NK-92 (cell line): ENCODE data around the gene TPRX1.
"Not testable (repeated sequence)": the region's sequence is repeated elsewhere in the genome, so short reads cannot be mapped to it uniquely, and the experiment has no call there.

Experiments used
- DNase-seq: peaks from one replicate; lab custom pipeline; 2025; ENCODE audit not compliant: unreplicated experiment; lab: John Stamatoyannopoulos, UW

TPRX1 gene

GRCh38 chr19:47803148-47803547 lies 1.2 kb downstream of the TPRX1 start:
- not testable (repeated sequence) for DNase-seq

GRCh38 chr19:47802521-47803043 lies 1.8 kb downstream of the TPRX1 start:
- DNase-seq, result no peak

GRCh38 chr19:47801270-47801669 lies 3.1 kb downstream of the TPRX1 start:
- DNase-seq, result no peak

GRCh38 chr19:47798904-47799266 lies 5.5 kb downstream of the TPRX1 start:
- no peak for DNase-seq

GRCh38 chr19:47797996-47798903 lies 6.1 kb downstream of the TPRX1 start:
- DNase-seq, result no peak

- no peak for DNase-seq
These were observed 7.6 kb downstream of the TPRX1 start for GRCh38 chr19:47796785-47797184.

- DNase-seq, result no peak
These were observed 9.8 kb downstream of the TPRX1 start for GRCh38 chr19:47794526-47794925.

GRCh38 chr19:47792616-47793015 lies 11.7 kb downstream of the TPRX1 start:
- no peak for DNase-seq

GRCh38 chr19:47790398-47790814 lies 13.9 kb downstream of the TPRX1 start:
- DNase-seq, result no peak

GRCh38 chr19:47789811-47790210 lies 14.5 kb downstream of the TPRX1 start:
- not testable (repeated sequence) for DNase-seq

GRCh38 chr19:47787307-47787706 lies 17.0 kb downstream of the TPRX1 start:
- not testable (repeated sequence) for DNase-seq

- no peak for DNase-seq
These were observed 17.8 kb downstream of the TPRX1 start for GRCh38 chr19:47786566-47786965.

GRCh38 chr19:47781590-47782262 lies 22.6 kb downstream of the TPRX1 start:
- no peak for DNase-seq

GRCh38 chr19:47780215-47780551 lies 24.2 kb downstream of the TPRX1 start:
- no peak for DNase-seq

GRCh38 chr19:47779524-47780214 lies 24.7 kb downstream of the TPRX1 start:
- DNase-seq, result no peak

- DNase-seq, result no peak
These were observed 25.4 kb downstream of the TPRX1 start for GRCh38 chr19:47778954-47779351.

GRCh38 chr19:47778049-47778953 lies 26.1 kb downstream of the TPRX1 start, which contains the start of gene SELENOW:
Gene SELENOW (plus strand): TSS chr19:47778703. CDS start chr19:47778786, 83 bp downstream.
- DNase-seq, result no peak

- DNase-seq, result not testable (repeated sequence)
These were observed 26.9 kb downstream of the TPRX1 start for GRCh38 chr19:47777245-47778048.

GRCh38 chr19:47776568-47776967 lies 27.8 kb downstream of the TPRX1 start:
- no peak for DNase-seq

GRCh38 chr19:47771291-47771690 lies 33.1 kb downstream of the TPRX1 start:
- not testable (repeated sequence) for DNase-seq
